ENCODE data around the gene DDX46. TPM values are rescaled to one million over a fixed set of nuclear protein-coding genes. Genes with fewer than 3 reads are reported as not detected.
A peak's percentile ranks its signal among the peaks of the same experiment; 100 is the strongest.
"Not testable (repeated sequence)": the region's sequence is repeated elsewhere in the genome, so short reads cannot be mapped to it uniquely, and the experiment has no call there.

DDX46 gene
- total RNA-seq, 2 donors from 2014 or later, result 81.9 to 93.2 TPM

DNA sequence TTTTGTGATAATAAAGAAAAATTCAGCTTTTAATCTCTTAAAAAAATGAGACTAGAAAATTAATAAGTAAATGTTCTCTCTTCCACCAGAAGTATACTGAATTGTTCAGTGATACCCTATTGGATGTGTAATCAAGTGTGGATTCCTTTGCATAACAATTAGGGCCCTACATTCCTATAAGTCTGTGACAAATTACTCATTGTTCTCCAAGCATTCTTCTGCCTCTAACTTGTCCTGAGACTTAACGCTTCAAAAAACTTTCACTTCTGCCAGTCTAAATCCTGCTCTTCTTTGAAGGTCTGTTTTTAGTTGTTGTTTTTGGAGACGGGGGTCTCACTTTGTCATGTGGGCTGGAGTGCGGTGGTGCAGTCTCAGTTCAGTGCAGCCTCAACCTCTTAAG is 9.2 kb upstream of the DDX46 start:
- H3K4me1 Mint-ChIP-seq (ENCODE audit: low read depth), result no peaks in the 10 kb centered on the region
- H3K27me3 Mint-ChIP-seq (ENCODE audit: low read depth), result no peaks in the 10 kb centered on the region
- H3K4me3 Mint-ChIP-seq, result no peak overlapping the region
- ATAC-seq (replicated peaks in 1 of 2), result no peak
- peaks cover 0 to 2% of the 10 kb centered on the region in 2 donors for H3K36me3 Mint-ChIP-seq (ENCODE audit: insufficient read depth in 2 of 2)
- no peak for DNase-seq
- no peak overlapping the region for H3K27ac Mint-ChIP-seq
- no peaks in the 10 kb centered on the region for H3K9me3 Mint-ChIP-seq

- ATAC-seq (replicated peaks in 1 of 2), result peak in 1 of 2 donors; percentile 43
Observed at GRCh38 chr5:134758176-134758503, 439 bp upstream of the DDX46 start.

GRCh38 chr5:134767528-134768291 is 9.1 kb downstream of the DDX46 start:
- not testable (repeated sequence) for H3K4me3 Mint-ChIP-seq; ATAC-seq (replicated peaks in 1 of 2); DNase-seq; H3K27ac Mint-ChIP-seq; H3K9me3 Mint-ChIP-seq; H3K4me1 Mint-ChIP-seq (ENCODE audit: low read depth); H3K27me3 Mint-ChIP-seq (ENCODE audit: low read depth)
- peaks cover 5 to 21% of the 10 kb centered on the region in 2 donors for H3K36me3 Mint-ChIP-seq (ENCODE audit: insufficient read depth in 2 of 2)

More at GRCh38 chr5:134758176-134758503, 439 bp upstream of the DDX46 start:
- Mint-ChIP-seq H3K9me3 (no peaks in the 10 kb centered on the region), H3K27ac (peak overlapping the region; percentile 95), H3K36me3 (ENCODE audit: insufficient read depth in 2 of 2) (peaks cover 1 to 6% of the 10 kb centered on the region in 2 donors), H3K27me3 (ENCODE audit: low read depth) (no peaks in the 10 kb centered on the region), H3K4me3 (peak overlapping the region; percentile 100), H3K4me1 (ENCODE audit: low read depth) (peaks cover 45% of the 10 kb centered on the region)
- no peak for DNase-seq

GRCh38 chr5:134769206-134769605 is 10.6 kb downstream of the DDX46 start:
- no peak for ATAC-seq (replicated peaks in 1 of 2)
- no peak overlapping the region for H3K4me3 Mint-ChIP-seq
- peaks cover 5 to 23% of the 10 kb centered on the region in 2 donors for H3K36me3 Mint-ChIP-seq (ENCODE audit: insufficient read depth in 2 of 2)

GRCh38 chr5:134772461-134773125 is 14.0 kb downstream of the DDX46 start:
- H3K4me3 Mint-ChIP-seq, result no peak overlapping the region
- ATAC-seq (replicated peaks in 1 of 2), result no peak

More at GRCh38 chr5:134769206-134769605, 10.6 kb downstream of the DDX46 start:
- H3K9me3 Mint-ChIP-seq, result no peaks in the 10 kb centered on the region
- H3K27ac Mint-ChIP-seq, result no peak overlapping the region
- no peaks in the 10 kb centered on the region for H3K4me1 Mint-ChIP-seq (ENCODE audit: low read depth)
- no peak for DNase-seq
- no peaks in the 10 kb centered on the region for H3K27me3 Mint-ChIP-seq (ENCODE audit: low read depth)

DNA sequence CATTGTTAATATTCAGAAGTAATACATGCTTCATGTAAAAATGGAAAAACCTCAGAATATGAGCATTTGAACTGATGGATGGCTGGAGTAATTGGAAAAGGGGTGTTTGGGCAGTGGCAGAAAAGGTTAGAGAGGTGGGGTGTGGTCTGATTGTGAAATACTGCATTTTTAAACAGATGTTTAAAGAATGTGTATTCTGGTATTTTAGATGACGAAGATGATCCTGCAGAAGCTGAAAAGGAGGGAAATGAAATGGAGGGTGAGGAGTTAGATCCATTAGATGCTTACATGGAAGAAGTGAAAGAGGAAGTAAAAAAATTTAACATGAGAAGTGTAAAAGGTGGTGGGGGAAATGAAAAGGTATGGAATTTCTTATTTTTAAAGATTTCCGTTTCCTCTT is 18.8 kb downstream of the DDX46 start:
- Mint-ChIP-seq H3K36me3 (ENCODE audit: insufficient read depth in 2 of 2) (peaks cover 6 to 36% of the 10 kb centered on the region in 2 donors), H3K27ac (no peak overlapping the region), H3K4me3 (no peak overlapping the region), H3K27me3 (ENCODE audit: low read depth) (no peaks in the 10 kb centered on the region), H3K4me1 (ENCODE audit: low read depth) (no peaks in the 10 kb centered on the region), H3K9me3 (no peaks in the 10 kb centered on the region)
- no peak for ATAC-seq (replicated peaks in 1 of 2)
- DNase-seq, result no peak

More at GRCh38 chr5:134772461-134773125, 14.0 kb downstream of the DDX46 start:
- Mint-ChIP-seq H3K27ac (no peak overlapping the region), H3K9me3 (no peaks in the 10 kb centered on the region), H3K36me3 (ENCODE audit: insufficient read depth in 2 of 2) (peaks cover 10 to 28% of the 10 kb centered on the region in 2 donors), H3K4me1 (ENCODE audit: low read depth) (no peaks in the 10 kb centered on the region), H3K27me3 (ENCODE audit: low read depth) (no peaks in the 10 kb centered on the region)
- DNase-seq, result no peak

DNA sequence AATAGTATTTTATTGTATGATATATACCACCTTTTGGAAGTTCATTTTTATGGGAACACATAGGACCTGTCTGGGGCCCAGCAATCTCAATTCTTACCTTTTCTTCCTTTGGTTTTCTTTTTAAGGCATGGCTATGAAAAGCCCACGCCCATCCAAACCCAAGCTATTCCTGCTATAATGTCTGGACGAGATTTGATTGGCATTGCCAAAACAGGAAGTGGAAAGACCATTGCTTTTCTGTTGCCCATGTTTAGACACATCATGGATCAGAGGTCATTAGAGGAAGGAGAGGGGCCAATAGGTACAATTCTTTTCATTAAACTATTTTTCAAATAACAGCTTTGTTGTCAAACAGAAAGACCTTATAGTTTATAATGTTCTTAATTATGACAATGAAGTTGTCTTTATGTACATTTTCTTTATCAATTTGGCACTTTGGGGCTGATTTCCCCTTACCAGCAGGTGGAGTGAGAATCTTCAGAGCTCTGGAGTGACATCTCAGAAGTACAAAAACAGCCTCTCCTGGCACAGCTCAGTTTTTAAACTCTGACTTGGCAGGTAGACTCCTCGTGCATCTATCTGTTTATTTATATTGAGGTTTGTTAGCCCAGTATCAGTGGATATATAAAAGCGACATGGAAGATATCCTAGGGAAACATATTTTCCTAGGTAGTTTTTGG is 25.8 kb downstream of the DDX46 start:
- no peaks in the 10 kb centered on the region for H3K9me3 Mint-ChIP-seq
- H3K4me1 Mint-ChIP-seq (ENCODE audit: low read depth), result no peaks in the 10 kb centered on the region
- ATAC-seq (replicated peaks in 1 of 2), result no peak
- DNase-seq, result no peak
- H3K4me3 Mint-ChIP-seq, result no peak overlapping the region
- H3K27me3 Mint-ChIP-seq (ENCODE audit: low read depth), result no peaks in the 10 kb centered on the region
- peaks cover 8 to 30% of the 10 kb centered on the region in 2 donors for H3K36me3 Mint-ChIP-seq (ENCODE audit: insufficient read depth in 2 of 2)
- H3K27ac Mint-ChIP-seq, result peak overlapping the region; percentile 66

- Mint-ChIP-seq H3K36me3 (ENCODE audit: insufficient read depth in 2 of 2) (peaks cover 8 to 36% of the 10 kb centered on the region in 2 donors), H3K9me3 (no peaks in the 10 kb centered on the region), H3K27me3 (ENCODE audit: low read depth) (no peaks in the 10 kb centered on the region), H3K4me1 (ENCODE audit: low read depth) (no peaks in the 10 kb centered on the region), H3K4me3 (no peak overlapping the region), H3K27ac (peak overlapping the region; percentile 66)
- DNase-seq, result no peak
- no peak for ATAC-seq (replicated peaks in 1 of 2)
Observed at GRCh38 chr5:134784946-134785620, 26.5 kb downstream of the DDX46 start.

DNA sequence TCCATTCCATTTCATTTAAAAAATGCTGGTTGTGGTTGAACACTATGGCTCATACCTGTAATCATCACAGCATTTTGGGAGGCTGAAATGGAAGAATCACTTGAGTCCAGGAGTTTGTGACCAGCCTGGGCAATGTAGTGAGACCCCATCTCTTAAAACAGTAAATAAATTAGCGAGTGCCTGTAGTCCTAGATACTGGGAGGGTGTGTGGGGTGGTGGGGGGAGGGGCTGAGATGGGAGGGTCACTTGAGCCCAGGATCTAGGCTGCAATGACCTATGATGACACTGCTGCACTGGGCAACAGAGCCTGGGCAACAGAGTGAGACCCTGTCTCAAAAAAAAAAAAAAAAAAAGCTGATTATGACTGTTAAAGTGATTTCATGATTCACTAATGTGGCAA is 29.1 kb downstream of the DDX46 start:
- DNase-seq (no peak), ATAC-seq (replicated peaks in 1 of 2) (no peak)
- Mint-ChIP-seq H3K4me3 (no peak overlapping the region), H3K9me3 (no peaks in the 10 kb centered on the region), H3K27ac (no peak overlapping the region), H3K36me3 (ENCODE audit: insufficient read depth in 2 of 2) (peaks cover 13 to 39% of the 10 kb centered on the region in 2 donors), H3K4me1 (ENCODE audit: low read depth) (no peaks in the 10 kb centered on the region), H3K27me3 (ENCODE audit: low read depth) (no peaks in the 10 kb centered on the region)

DNA sequence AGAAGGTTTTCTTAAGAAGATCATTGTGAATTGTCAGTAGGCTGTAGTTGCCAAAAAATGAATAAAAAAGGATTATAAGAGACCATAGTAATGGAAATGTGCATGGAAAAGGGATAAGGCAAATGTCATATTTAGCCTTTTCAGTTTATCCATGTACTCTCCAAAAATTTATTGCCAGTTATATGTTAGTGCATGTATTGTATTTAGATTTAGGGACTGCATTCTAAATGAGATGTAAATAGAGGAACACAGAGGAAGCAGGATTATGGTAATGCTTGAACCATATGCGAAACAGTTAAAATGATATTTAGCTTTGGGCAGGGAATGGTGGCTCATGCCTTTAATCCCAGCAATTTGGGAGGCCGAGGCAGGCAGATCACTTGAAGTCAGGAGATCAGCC is 33.0 kb downstream of the DDX46 start:
- DNase-seq (no peak), ATAC-seq (replicated peaks in 1 of 2) (no peak)
- Mint-ChIP-seq H3K27ac (peak overlapping the region; percentile 65), H3K36me3 (ENCODE audit: insufficient read depth in 2 of 2) (peaks cover 9 to 35% of the 10 kb centered on the region in 2 donors), H3K4me3 (no peak overlapping the region), H3K9me3 (no peaks in the 10 kb centered on the region), H3K27me3 (ENCODE audit: low read depth) (no peaks in the 10 kb centered on the region), H3K4me1 (ENCODE audit: low read depth) (no peaks in the 10 kb centered on the region)

DNA sequence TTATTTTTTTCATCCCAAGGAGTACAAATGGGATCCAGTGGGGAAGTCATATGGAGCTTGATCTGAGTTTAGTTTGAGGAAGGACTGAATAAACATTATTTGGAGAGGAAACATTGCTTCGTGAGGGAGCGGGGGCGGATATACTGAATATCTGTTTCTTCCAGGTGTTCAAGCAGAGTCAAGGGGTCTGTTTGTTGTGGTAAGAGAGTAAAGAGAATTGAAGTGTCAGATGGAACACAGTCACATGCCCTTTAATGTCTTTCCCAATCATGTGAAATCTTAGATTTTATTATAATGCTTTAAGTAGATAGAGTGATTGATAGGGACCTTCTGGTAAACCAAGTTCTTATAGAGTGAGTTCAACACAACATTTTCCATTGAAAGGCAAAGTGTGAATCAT is 33.7 kb downstream of the DDX46 start:
- DNase-seq, result no peak
- ATAC-seq (replicated peaks in 1 of 2), result no peak
- Mint-ChIP-seq H3K9me3 (no peaks in the 10 kb centered on the region), H3K36me3 (ENCODE audit: insufficient read depth in 2 of 2) (peaks cover 4 to 36% of the 10 kb centered on the region in 2 donors), H3K4me1 (ENCODE audit: low read depth) (no peaks in the 10 kb centered on the region), H3K4me3 (no peak overlapping the region), H3K27me3 (ENCODE audit: low read depth) (no peaks in the 10 kb centered on the region), H3K27ac (no peak overlapping the region)

DNA sequence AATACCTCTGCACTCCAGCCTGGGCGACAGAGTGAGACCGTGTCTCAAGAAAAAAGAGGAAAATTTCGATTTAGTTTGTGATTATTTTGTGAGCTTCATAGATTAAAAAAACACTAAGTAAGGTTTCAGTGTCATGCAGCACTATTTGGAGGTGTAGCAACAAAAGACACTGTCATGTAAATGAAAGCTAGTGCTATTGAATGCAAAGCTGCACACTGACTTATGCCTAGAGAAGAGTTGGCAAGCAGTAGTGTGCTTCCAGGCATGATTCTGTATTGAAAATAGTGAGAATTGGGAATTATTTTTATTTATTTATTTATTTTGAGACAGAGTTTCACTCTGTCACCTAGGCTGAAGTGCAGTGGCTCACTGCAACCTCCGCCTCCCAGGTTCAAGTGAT is 34.5 kb downstream of the DDX46 start:
- Mint-ChIP-seq H3K4me1 (ENCODE audit: low read depth) (no peaks in the 10 kb centered on the region), H3K9me3 (no peaks in the 10 kb centered on the region), H3K27ac (no peak overlapping the region), H3K36me3 (ENCODE audit: insufficient read depth in 2 of 2) (peaks cover 4 to 40% of the 10 kb centered on the region in 2 donors), H3K27me3 (ENCODE audit: low read depth) (no peaks in the 10 kb centered on the region), H3K4me3 (no peak overlapping the region)
- ATAC-seq (replicated peaks in 1 of 2) (no peak), DNase-seq (no peak)

- DNase-seq (no peak), ATAC-seq (replicated peaks in 1 of 2) (no peak)
- H3K9me3 Mint-ChIP-seq, result no peaks in the 10 kb centered on the region
- H3K27me3 Mint-ChIP-seq (ENCODE audit: low read depth), result no peaks in the 10 kb centered on the region
- H3K36me3 Mint-ChIP-seq (ENCODE audit: insufficient read depth in 2 of 2), result peaks cover 4 to 38% of the 10 kb centered on the region in 2 donors
- no peaks in the 10 kb centered on the region for H3K4me1 Mint-ChIP-seq (ENCODE audit: low read depth)
- H3K4me3 Mint-ChIP-seq, result no peak overlapping the region
- H3K27ac Mint-ChIP-seq, result peak overlapping the region; percentile 67
Observed at GRCh38 chr5:134794082-134794481, 35.5 kb downstream of the DDX46 start.
